Measurements from ENCODE around the gene YEATS2. TPM values are rescaled to one million over a fixed set of nuclear protein-coding genes. Genes with fewer than 3 reads are reported as not detected.

Gene YEATS2
- total RNA-seq, 1 experiment from 2014 or later = 38.6 TPM

GRCh38 chr3:183807881-183808280, 110.3 kb downstream of the YEATS2 start:
- Histone ChIP-seq H3K27ac (ENCODE audit: low read depth, low read length) (no peak overlapping the region), H3K27me3 (ENCODE audit: insufficient read depth, low read length) (no peaks in the 10 kb centered on the region), H3K36me3 (ENCODE audit: control insufficient read depth in 1 of 2, insufficient read depth in 2 of 2, low read length in 2 of 2) (peaks cover 48 to 53% of the 10 kb centered on the region in 2 experiments), H4K20me1 (ENCODE audit: insufficient read depth) (no peaks in the 10 kb centered on the region), H3K4me3 (replicated peaks in 1 of 2; ENCODE audit: low read depth in 1 of 2, low read length in 2 of 2) (no peak overlapping the region), H3K9me3 (ENCODE audit: control insufficient read depth in 1 of 2, insufficient read depth in 1 of 2, low read depth in 1 of 2, low read length in 2 of 2) (no peaks in the 10 kb centered on the region), H3K9ac (ENCODE audit: low read length) (no peak overlapping the region), H3K9me2 (ENCODE audit: insufficient read depth) (no peaks in the 10 kb centered on the region), H3K4me1 (ENCODE audit: control insufficient read depth in 1 of 2, insufficient read depth in 2 of 2, low read length in 2 of 2) (no peaks in the 10 kb centered on the region), H3K79me2 (ENCODE audit: insufficient read depth, low read length) (no peaks in the 10 kb centered on the region), H3K4me2 (ENCODE audit: low read length) (no peak overlapping the region), H2AFZ (ENCODE audit: low read depth, low read length, poor library complexity, severe bottlenecking) (no peak overlapping the region)
- no TSS peak for BruUV-seq (replicated peaks)
- intact Hi-C loops (cut with micrococcal nuclease) = no loop called here
- no peak for ATAC-seq
- ChIA-PET POLR2A (no interaction called here), RAD21 (ENCODE audit: low non-redundant PET in 1 of 2, low total read pairs in 2 of 2, uncharacterized antibody in 2 of 2, unreplicated experiment in 2 of 2) (no interaction called here), CTCF (no interaction called here)
- DNase-seq (ENCODE audit: low read depth, low spot score) = no peak
- TF ChIP-seq EZH2 (IDR thresholded peaks at IDR 0.05) (no peak), SIN3A (IDR thresholded peaks at IDR 0.05; ENCODE audit: low read depth) (no peak), EZH2phosphoT487 (IDR thresholded peaks at IDR 0.05; ENCODE audit: borderline replicate concordance) (no peak), ZFX (IDR thresholded peaks at IDR 0.05) (no peak), TCF7L2 (IDR thresholded peaks at IDR 0.05; ENCODE audit: borderline replicate concordance, extremely low read depth, insufficient read depth, insufficient read length) (no peak), ZNF274 (IDR thresholded peaks at IDR 0.05; ENCODE audit: low read depth, low read length) (no peak), SRF (IDR thresholded peaks at IDR 0.05; ENCODE audit: low read depth) (no peak), POLR2AphosphoS5 (IDR thresholded peaks at IDR 0.05; ENCODE audit: low read depth, low read length) (no peak)

GRCh38 chr3:183808355-183808754, 110.8 kb downstream of the YEATS2 start:
- ATAC-seq (no peak), DNase-seq (ENCODE audit: low read depth, low spot score) (no peak)
- no peak for TF ChIP-seq EGR1 (IDR thresholded peaks at IDR 0.05; ENCODE audit: low read depth)
- no peak for TF ChIP-seq YY1 (IDR thresholded peaks at IDR 0.05; ENCODE audit: extremely low read depth, insufficient replicate concordance, low read depth, low read length)
- TF ChIP-seq ZFX (IDR thresholded peaks at IDR 0.05) = no peak
- H3K4me3 ChIP-seq (replicated peaks in 1 of 2; ENCODE audit: low read depth in 1 of 2, low read length in 2 of 2) = no peak overlapping the region
- H3K9ac ChIP-seq (ENCODE audit: low read length) = no peak overlapping the region
- no peaks in the 10 kb centered on the region for H3K79me2 ChIP-seq (ENCODE audit: insufficient read depth, low read length)
- intact Hi-C loops (cut with micrococcal nuclease) = no loop called here
- H3K9me2 ChIP-seq (ENCODE audit: insufficient read depth) = no peaks in the 10 kb centered on the region
- no peak overlapping the region for H3K27ac ChIP-seq (ENCODE audit: low read depth, low read length)
- no peaks in the 10 kb centered on the region for H3K4me1 ChIP-seq (ENCODE audit: control insufficient read depth in 1 of 2, insufficient read depth in 2 of 2, low read length in 2 of 2)
- peaks cover 44 to 52% of the 10 kb centered on the region in 2 experiments for H3K36me3 ChIP-seq (ENCODE audit: control insufficient read depth in 1 of 2, insufficient read depth in 2 of 2, low read length in 2 of 2)
- ChIA-PET POLR2A (no interaction called here), CTCF (no interaction called here), RAD21 (ENCODE audit: low non-redundant PET in 1 of 2, low total read pairs in 2 of 2, uncharacterized antibody in 2 of 2, unreplicated experiment in 2 of 2) (no interaction called here)
- no peak overlapping the region for H3K4me2 ChIP-seq (ENCODE audit: low read length)
- H3K9me3 ChIP-seq (ENCODE audit: control insufficient read depth in 1 of 2, insufficient read depth in 1 of 2, low read depth in 1 of 2, low read length in 2 of 2) = no peaks in the 10 kb centered on the region
- H4K20me1 ChIP-seq (ENCODE audit: insufficient read depth) = no peaks in the 10 kb centered on the region
- BruUV-seq (replicated peaks) = no TSS peak
- no peak overlapping the region for H2AFZ ChIP-seq (ENCODE audit: low read depth, low read length, poor library complexity, severe bottlenecking)
- H3K27me3 ChIP-seq (ENCODE audit: insufficient read depth, low read length) = no peaks in the 10 kb centered on the region

Measured in HCT116 (cell line).